K562 treated with DMSO at 1 percent for 4 hours (cell line): ENCODE data around the gene FNDC10. TPM values are rescaled to one million over a fixed set of nuclear protein-coding genes. Genes with fewer than 3 reads are reported as not detected.

Experiments used
- total RNA-seq: library from RNA; unstranded; fragments of 300-600 nt; gene quantifications from 2 replicates; pipeline ENCODE4 v1.2.3, GENCODE V29; 2022; ENCODE audit not compliant: insufficient read depth

The FNDC10 gene
- total RNA-seq = 3.3 and 4.2 TPM in 2 replicates

GRCh38 chr1:1599935-1600860 is at the start of gene FNDC10:
Gene FNDC10 (minus strand): TSS chr1:1600135. CDS start chr1:1600015, 120 bp downstream.

GRCh38 chr1:1631782-1632420 is 32.0 kb upstream of the FNDC10 start, which contains the start of gene MMP23B:
Gene MMP23B (plus strand): TSS chr1:1632173. CDS start chr1:1632219, 46 bp downstream.

GRCh38 chr1:1615256-1616044 is 15.5 kb upstream of the FNDC10 start, which contains the start of gene MIB2:
Gene MIB2 (plus strand): TSS chr1:1615500. CDS start chr1:1623453, 7,953 bp downstream.

GRCh38 chr1:1574721-1575537 is 25.0 kb downstream of the FNDC10 start, which contains the start of gene SSU72:
Gene SSU72 (minus strand): TSS chr1:1574863. CDS start chr1:1574557, 306 bp downstream.

Other genes with a start within 250 kb of the FNDC10 start
- 14.5 and 15.6 TPM in 2 replicates for gene MXRA8, start 241.6 kb downstream of the FNDC10 start, total RNA-seq
- gene AURKAIP1, start 224.9 kb downstream of the FNDC10 start, total RNA-seq = 225 and 272 TPM in 2 replicates
- gene CCNL2, start 200.8 kb downstream of the FNDC10 start, total RNA-seq = 96.0 and 157 TPM in 2 replicates
- 93.3 and 127 TPM in 2 replicates for gene MRPL20, start 192.8 kb downstream of the FNDC10 start, total RNA-seq
- gene ANKRD65, start 178.9 kb downstream of the FNDC10 start, total RNA-seq = not detected in 2 replicates
- 7.9 and 9.2 TPM in 2 replicates for gene VWA1, start 164.4 kb downstream of the FNDC10 start, total RNA-seq
- 0.15 TPM in 1 of 2 replicates, not detected in the other for gene ATAD3C, start 150.4 kb downstream of the FNDC10 start, total RNA-seq
- gene ATAD3B, start 128.4 kb downstream of the FNDC10 start, total RNA-seq = 16.8 and 24.2 TPM in 2 replicates
- 81.9 and 86.9 TPM in 2 replicates for gene ATAD3A, start 88.0 kb downstream of the FNDC10 start, total RNA-seq
- not detected in 2 replicates for gene TMEM240, start 59.5 kb downstream of the FNDC10 start, total RNA-seq
- gene SSU72, start 25.3 kb downstream of the FNDC10 start, total RNA-seq = 200 and 228 TPM in 2 replicates
- 51.8 and 53.0 TPM in 2 replicates for gene MIB2, start 15.4 kb upstream of the FNDC10 start, total RNA-seq
- 0.73 TPM in 1 of 2 replicates, not detected in the other for gene MMP23B, start 32.0 kb upstream of the FNDC10 start, total RNA-seq
- 38.4 and 40.7 TPM in 2 replicates for gene CDK11B, start 58.9 kb upstream of the FNDC10 start, total RNA-seq
- 49.7 and 62.8 TPM in 2 replicates for gene SLC35E2B, start 92.7 kb upstream of the FNDC10 start, total RNA-seq
- gene CDK11A, start 124.2 kb upstream of the FNDC10 start, total RNA-seq = 50.6 and 64.9 TPM in 2 replicates
- gene NADK, start 178.3 kb upstream of the FNDC10 start, total RNA-seq = 83.4 and 102 TPM in 2 replicates